Measurements from ENCODE around the gene CARD10. TPM values are rescaled to one million over a fixed set of nuclear protein-coding genes. Genes with fewer than 3 reads are reported as not detected.

CARD10 gene
- polyA plus RNA-seq, 1 donor from 2014 or later = 0.36 TPM

- Histone ChIP-seq H3K27ac (ENCODE audit: low read length) (no peak overlapping the region), H4K20me1 (ENCODE audit: insufficient read depth) (no peaks in the 10 kb centered on the region), H3K79me2 (replicated peaks; ENCODE audit: insufficient read depth, low read length) (no peaks in the 10 kb centered on the region), H3F3A (ENCODE audit: insufficient read depth, low read length, poor library complexity, severe bottlenecking) (no peaks in the 10 kb centered on the region), H3K4me2 (ENCODE audit: low read length) (no peak overlapping the region), H3K9me2 (ENCODE audit: insufficient read depth, low read length) (no peaks in the 10 kb centered on the region), H3K4me3 (ENCODE audit: low read length) (no peak overlapping the region), H3K9me3 (ENCODE audit: low read length) (no peaks in the 10 kb centered on the region), H3K27me3 (ENCODE audit: insufficient read depth, low read depth, low read length) (no peaks in the 10 kb centered on the region), H3K9ac (ENCODE audit: low read length) (no peak overlapping the region), H3K36me3 (ENCODE audit: insufficient read depth, low read length) (no peaks in the 10 kb centered on the region), H2AFZ (ENCODE audit: low read depth, low read length) (no peak overlapping the region)
- TF ChIP-seq POLR2AphosphoS5 (IDR thresholded peaks at IDR 0.05) (no peak), RAD21 (conservative IDR thresholded peaks at IDR 0.05) (no peak), EZH2 (IDR thresholded peaks at IDR 0.05; ENCODE audit: borderline replicate concordance, insufficient read depth, low read length, poor library complexity, severe bottlenecking) (no peak), SMC3 (conservative IDR thresholded peaks at IDR 0.05; ENCODE audit: poor library complexity) (no peak)
- TF ChIP-seq, protein P1, sequence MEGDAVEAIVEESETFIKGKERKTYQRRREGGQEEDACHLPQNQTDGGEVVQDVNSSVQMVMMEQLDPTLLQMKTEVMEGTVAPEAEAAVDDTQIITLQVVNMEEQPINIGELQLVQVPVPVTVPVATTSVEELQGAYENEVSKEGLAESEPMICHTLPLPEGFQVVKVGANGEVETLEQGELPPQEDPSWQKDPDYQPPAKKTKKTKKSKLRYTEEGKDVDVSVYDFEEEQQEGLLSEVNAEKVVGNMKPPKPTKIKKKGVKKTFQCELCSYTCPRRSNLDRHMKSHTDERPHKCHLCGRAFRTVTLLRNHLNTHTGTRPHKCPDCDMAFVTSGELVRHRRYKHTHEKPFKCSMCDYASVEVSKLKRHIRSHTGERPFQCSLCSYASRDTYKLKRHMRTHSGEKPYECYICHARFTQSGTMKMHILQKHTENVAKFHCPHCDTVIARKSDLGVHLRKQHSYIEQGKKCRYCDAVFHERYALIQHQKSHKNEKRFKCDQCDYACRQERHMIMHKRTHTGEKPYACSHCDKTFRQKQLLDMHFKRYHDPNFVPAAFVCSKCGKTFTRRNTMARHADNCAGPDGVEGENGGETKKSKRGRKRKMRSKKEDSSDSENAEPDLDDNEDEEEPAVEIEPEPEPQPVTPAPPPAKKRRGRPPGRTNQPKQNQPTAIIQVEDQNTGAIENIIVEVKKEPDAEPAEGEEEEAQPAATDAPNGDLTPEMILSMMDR (IDR thresholded peaks at IDR 0.05; ENCODE audit: poor library complexity, severe bottlenecking) = no peak
Measured at GRCh38 chr22:37500745-37501609, 18.2 kb downstream of the CARD10 start.

DNA sequence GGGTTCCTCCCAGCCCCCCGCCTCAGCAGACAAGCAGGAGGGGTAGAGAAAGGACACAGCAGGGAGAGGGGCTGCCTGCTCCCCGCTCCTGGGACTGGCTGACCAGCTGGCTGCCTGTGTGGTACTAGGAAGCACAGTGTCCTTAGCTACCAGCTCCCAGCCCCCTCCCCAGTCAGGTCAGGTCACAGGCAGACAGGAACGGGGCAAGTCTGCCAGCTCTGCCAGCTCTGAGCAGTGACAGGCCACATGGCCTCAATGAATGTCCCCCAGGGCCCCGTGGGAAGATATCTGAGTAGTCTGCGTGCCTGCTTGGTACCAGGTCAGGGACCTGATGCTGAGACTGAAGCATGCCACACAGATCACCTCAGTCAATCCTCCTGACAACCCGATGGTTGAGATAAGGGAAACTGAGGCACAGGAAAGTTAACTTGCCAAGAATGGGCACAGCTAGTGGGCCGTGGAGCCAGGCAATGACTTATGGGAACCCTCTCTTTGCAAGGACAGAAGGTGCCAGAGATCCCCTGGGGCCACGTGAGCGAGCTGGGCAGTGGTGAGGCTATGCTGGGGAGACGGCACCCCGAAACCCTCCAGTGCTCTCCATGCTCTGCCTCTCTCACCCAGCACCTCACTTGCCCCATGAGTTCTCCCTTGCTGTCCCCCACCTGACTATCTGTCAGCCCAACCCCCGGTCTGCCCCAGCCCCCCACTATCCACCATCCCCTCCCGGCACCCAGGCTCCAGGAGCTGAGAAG is 19.2 kb downstream of the CARD10 start:
- H2AFZ ChIP-seq (ENCODE audit: low read depth, low read length) = no peak overlapping the region
- no peaks in the 10 kb centered on the region for H3F3A ChIP-seq (ENCODE audit: insufficient read depth, low read length, poor library complexity, severe bottlenecking)
- H3K36me3 ChIP-seq (ENCODE audit: insufficient read depth, low read length) = no peaks in the 10 kb centered on the region
- no peaks in the 10 kb centered on the region for H3K9me2 ChIP-seq (ENCODE audit: insufficient read depth, low read length)
- no peak for TF ChIP-seq POLR2AphosphoS5 (IDR thresholded peaks at IDR 0.05)
- TF ChIP-seq REST (IDR thresholded peaks at IDR 0.05; ENCODE audit: borderline replicate concordance) = no peak
- no peak for TF ChIP-seq MXI1 (conservative IDR thresholded peaks at IDR 0.05; ENCODE audit: poor library complexity, severe bottlenecking)
- TF ChIP-seq, protein P1 (IDR thresholded peaks at IDR 0.05; ENCODE audit: poor library complexity, severe bottlenecking) = no peak
- no peak for TF ChIP-seq RAD21 (conservative IDR thresholded peaks at IDR 0.05)
- TF ChIP-seq TAF1 (IDR thresholded peaks at IDR 0.05; ENCODE audit: low read depth) = no peak
- TF ChIP-seq EZH2 (IDR thresholded peaks at IDR 0.05; ENCODE audit: borderline replicate concordance, insufficient read depth, low read length, poor library complexity, severe bottlenecking) = no peak
- no peak for TF ChIP-seq SMC3 (conservative IDR thresholded peaks at IDR 0.05; ENCODE audit: poor library complexity)
- no peak for TF ChIP-seq EP300 (conservative IDR thresholded peaks at IDR 0.05; ENCODE audit: poor library complexity, severe bottlenecking)
- H3K4me2 ChIP-seq (ENCODE audit: low read length) = no peak overlapping the region
- no peak overlapping the region for H3K9ac ChIP-seq (ENCODE audit: low read length)
- no peaks in the 10 kb centered on the region for H4K20me1 ChIP-seq (ENCODE audit: insufficient read depth)
- no peaks in the 10 kb centered on the region for H3K9me3 ChIP-seq (ENCODE audit: low read length)
- H3K79me2 ChIP-seq (replicated peaks; ENCODE audit: insufficient read depth, low read length) = no peaks in the 10 kb centered on the region
- no peak overlapping the region for H3K4me3 ChIP-seq (ENCODE audit: low read length)
- H3K27me3 ChIP-seq (ENCODE audit: insufficient read depth, low read depth, low read length) = no peaks in the 10 kb centered on the region
- H3K27ac ChIP-seq (ENCODE audit: low read length) = no peak overlapping the region
